Ectodermal cell (in vitro differentiated cells): ENCODE data around the gene SF3A2.

Source experiments
- H3K27ac ChIP-seq: 2 replicates; pipeline ENCODE4 v1.7.0; 2013; ENCODE audit warnings: mild to moderate bottlenecking, low read depth, low read length; ENCODE audit not compliant: insufficient read depth, poor library complexity, severe bottlenecking
- H3K27me3 ChIP-seq: 2 replicates; pipeline ENCODE4 v1.7.0; 2013; ENCODE audit warnings: mild to moderate bottlenecking, low read length; ENCODE audit not compliant: insufficient read depth, control insufficient read depth, poor library complexity, severe bottlenecking
- H3K36me3 ChIP-seq: one replicate; pipeline ENCODE4 v1.7.0; 2013; ENCODE audit warnings: low read length; ENCODE audit not compliant: control insufficient read depth, insufficient read depth
- H3K4me1 ChIP-seq: one replicate; pipeline ENCODE4 v1.7.0; 2013; ENCODE audit warnings: low read length; ENCODE audit not compliant: control insufficient read depth, insufficient read depth
- H3K4me3 ChIP-seq: 2 replicates; pipeline ENCODE4 v1.7.0; 2013; ENCODE audit warnings: low read depth, low read length, control low read depth; ENCODE audit not compliant: insufficient read depth
- H3K9me3 ChIP-seq: 2 replicates; pipeline ENCODE4 v1.7.0; 2013; ENCODE audit warnings: mild to moderate bottlenecking, low read length, moderate library complexity; ENCODE audit not compliant: control insufficient read depth
- WGBS, 2 experiments: methylation state at CpG; one replicate each; pipeline ENCODE4 v1.1.7; 2013; ENCODE audit warnings: missing lambda C conversion rate in 2 of 2; 5-methylcytosine and 5-hydroxymethylcytosine counted together

The SF3A2 gene

GRCh38 chr19:2207991-2208860 is 28.4 kb upstream of the SF3A2 start:
- no peak overlapping the region for H3K4me3 ChIP-seq
- H3K4me1 ChIP-seq = peaks cover 18% of the 10 kb centered on the region

GRCh38 chr19:2208975-2209374 is 27.6 kb upstream of the SF3A2 start:
- H3K36me3 ChIP-seq = peaks cover 7% of the 10 kb centered on the region

More at GRCh38 chr19:2207991-2208860, 28.4 kb upstream of the SF3A2 start:
- 78% methylated on average over 36 of the region's 36 CpGs for WGBS, 2 experiments
- no peaks in the 10 kb centered on the region for H3K27me3 ChIP-seq
- no peaks in the 10 kb centered on the region for H3K9me3 ChIP-seq
- H3K27ac ChIP-seq = no peak overlapping the region
- H3K36me3 ChIP-seq = peaks cover 5% of the 10 kb centered on the region

GRCh38 chr19:2209408-2209807 is 27.2 kb upstream of the SF3A2 start:
- Histone ChIP-seq H3K4me1 (peaks cover 18% of the 10 kb centered on the region), H3K27ac (no peak overlapping the region), H3K4me3 (no peak overlapping the region), H3K27me3 (no peaks in the 10 kb centered on the region), H3K9me3 (no peaks in the 10 kb centered on the region), H3K36me3 (peaks cover 8% of the 10 kb centered on the region)
- WGBS, 2 experiments = 96 to 97% methylated on average over 17 of the region's 17 CpGs

More at GRCh38 chr19:2208975-2209374, 27.6 kb upstream of the SF3A2 start:
- Histone ChIP-seq H3K4me1 (peaks cover 18% of the 10 kb centered on the region), H3K4me3 (no peak overlapping the region), H3K27ac (no peak overlapping the region), H3K9me3 (no peaks in the 10 kb centered on the region), H3K27me3 (no peaks in the 10 kb centered on the region)
- 85 to 87% methylated on average over 10 of the region's 10 CpGs for WGBS, 2 experiments

- Histone ChIP-seq H3K27ac (no peak overlapping the region), H3K4me3 (no peak overlapping the region), H3K27me3 (no peaks in the 10 kb centered on the region), H3K4me1 (peaks cover 18% of the 10 kb centered on the region), H3K36me3 (peaks cover 16% of the 10 kb centered on the region), H3K9me3 (no peaks in the 10 kb centered on the region)
- 96% methylated on average over 21 of the region's 21 CpGs for WGBS, 2 experiments
Measured at GRCh38 chr19:2210206-2210605, 26.4 kb upstream of the SF3A2 start.

GRCh38 chr19:2210987-2211740 is 25.5 kb upstream of the SF3A2 start:
- peaks cover 18% of the 10 kb centered on the region for H3K4me1 ChIP-seq
- no peak overlapping the region for H3K27ac ChIP-seq
- H3K9me3 ChIP-seq = no peaks in the 10 kb centered on the region
- H3K4me3 ChIP-seq = no peak overlapping the region
- 95 to 96% methylated on average over 33 of the region's 33 CpGs for WGBS, 2 experiments
- peaks cover 17% of the 10 kb centered on the region for H3K36me3 ChIP-seq
- H3K27me3 ChIP-seq = no peaks in the 10 kb centered on the region

GRCh38 chr19:2212861-2213711 is 23.5 kb upstream of the SF3A2 start:
- Histone ChIP-seq H3K9me3 (no peaks in the 10 kb centered on the region), H3K36me3 (peaks cover 35% of the 10 kb centered on the region), H3K27me3 (no peaks in the 10 kb centered on the region), H3K27ac (no peak overlapping the region), H3K4me1 (peaks cover 4% of the 10 kb centered on the region), H3K4me3 (no peak overlapping the region)
- 95 to 96% methylated on average over 21 of the region's 21 CpGs for WGBS, 2 experiments

- 93 to 94% methylated on average over 26 of the region's 26 CpGs for WGBS, 2 experiments
- no peaks in the 10 kb centered on the region for H3K27me3 ChIP-seq
- H3K4me1 ChIP-seq = no peaks in the 10 kb centered on the region
- no peaks in the 10 kb centered on the region for H3K9me3 ChIP-seq
- peaks cover 35% of the 10 kb centered on the region for H3K36me3 ChIP-seq
- H3K27ac ChIP-seq = no peak overlapping the region
- no peak overlapping the region for H3K4me3 ChIP-seq
Measured at GRCh38 chr19:2213799-2214198, 22.8 kb upstream of the SF3A2 start.

- Histone ChIP-seq H3K4me1 (no peaks in the 10 kb centered on the region), H3K27ac (no peak overlapping the region), H3K4me3 (no peak overlapping the region), H3K36me3 (peaks cover 35% of the 10 kb centered on the region), H3K27me3 (no peaks in the 10 kb centered on the region), H3K9me3 (no peaks in the 10 kb centered on the region)
- WGBS, 2 experiments = 96 to 97% methylated on average over 17 of the region's 17 CpGs
Measured at GRCh38 chr19:2214251-2214650, 22.4 kb upstream of the SF3A2 start.

- no peaks in the 10 kb centered on the region for H3K27me3 ChIP-seq
- peaks cover 35% of the 10 kb centered on the region for H3K36me3 ChIP-seq
- no peak overlapping the region for H3K4me3 ChIP-seq
- H3K27ac ChIP-seq = no peak overlapping the region
- WGBS, 2 experiments = 87% methylated on average over 31 of the region's 31 CpGs
- no peaks in the 10 kb centered on the region for H3K9me3 ChIP-seq
- no peaks in the 10 kb centered on the region for H3K4me1 ChIP-seq
Measured at GRCh38 chr19:2215281-2215751, 21.3 kb upstream of the SF3A2 start.
